Measurements from ENCODE around the gene SPDYE3.
"Not testable (repeated sequence)": the region's sequence is repeated elsewhere in the genome, so short reads cannot be mapped to it uniquely, and the experiment has no call there.

Gene SPDYE3

DNA sequence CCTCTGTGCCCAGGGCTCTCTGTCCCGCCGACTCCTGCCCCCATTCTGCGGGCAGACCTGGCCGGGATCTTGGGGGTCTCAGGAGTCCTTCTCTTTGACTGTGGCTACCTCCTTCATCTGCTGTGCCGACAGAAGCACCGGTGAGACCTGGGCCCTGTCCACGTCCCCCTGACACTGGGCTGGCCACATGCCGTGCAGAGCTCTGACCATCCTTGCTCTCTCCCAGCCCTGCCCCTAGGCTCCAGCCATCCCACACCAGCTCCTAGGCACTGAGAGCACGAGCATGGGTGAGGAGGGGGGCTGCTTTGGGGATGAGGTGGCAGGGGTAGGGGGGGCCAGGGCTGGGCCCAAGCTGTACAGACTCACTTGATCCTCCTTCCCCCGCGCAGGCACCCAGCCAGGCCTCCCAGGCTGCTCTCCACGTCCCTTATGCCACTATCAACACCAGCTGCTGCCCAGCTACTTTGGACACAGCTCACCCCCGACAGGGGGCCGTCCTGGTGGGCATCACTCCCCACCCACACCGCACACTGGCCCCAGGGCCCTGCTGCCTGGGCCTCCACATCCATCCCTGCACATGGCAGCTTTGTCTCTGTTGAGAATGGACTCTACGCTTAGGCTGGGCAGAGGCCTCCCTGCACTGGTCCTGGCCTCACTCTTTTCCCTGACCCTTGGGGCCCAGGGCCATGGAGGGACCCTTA is 45.6 kb downstream of the SPDYE3 start:
- DNase-seq, result no peak

DNA sequence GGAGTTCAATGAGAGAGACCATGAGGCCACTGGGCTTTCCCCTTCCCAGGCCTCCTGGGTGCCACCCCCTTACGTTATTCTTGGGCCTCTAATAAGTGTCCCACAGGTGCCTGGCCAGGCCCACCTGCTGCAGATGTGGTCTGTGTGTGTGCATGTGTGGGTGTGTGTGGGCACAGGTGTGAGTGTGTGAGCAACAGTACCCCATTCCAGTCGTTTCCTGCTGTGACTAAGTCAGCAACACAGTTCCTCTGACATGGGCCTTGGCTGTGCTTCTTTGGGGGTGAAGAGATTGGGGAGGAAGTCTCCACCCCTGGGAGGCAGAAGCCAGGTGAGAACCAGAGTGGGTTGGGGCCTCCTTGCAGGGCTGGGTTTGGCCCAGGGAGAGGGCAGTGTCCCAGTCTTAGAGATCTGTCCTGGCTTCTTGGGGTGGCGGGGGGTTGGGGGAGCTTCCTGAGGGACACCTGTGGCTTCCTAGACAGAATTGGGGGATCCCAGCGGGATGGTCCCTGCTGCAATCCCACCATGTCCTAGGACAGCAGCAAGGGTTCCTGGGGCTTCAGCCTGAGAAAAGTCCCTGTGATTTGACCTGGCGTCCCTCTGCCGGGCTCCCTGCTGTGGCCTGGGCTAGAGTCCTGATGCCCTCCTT is 46.3 kb downstream of the SPDYE3 start:
- DNase-seq, result peak; percentile 30 to 49

GRCh38 chr7:100356416-100357068 is 49.0 kb downstream of the SPDYE3 start:
- no peak for DNase-seq

GRCh38 chr7:100357131-100357561 is 49.6 kb downstream of the SPDYE3 start:
- no peak for DNase-seq

GRCh38 chr7:100358027-100358856 is 50.7 kb downstream of the SPDYE3 start, which contains the start of gene PILRB:
Gene PILRB (plus strand): TSS chr7:100358117. CDS start chr7:100358303, 186 bp downstream.
- no peak for DNase-seq

DNA sequence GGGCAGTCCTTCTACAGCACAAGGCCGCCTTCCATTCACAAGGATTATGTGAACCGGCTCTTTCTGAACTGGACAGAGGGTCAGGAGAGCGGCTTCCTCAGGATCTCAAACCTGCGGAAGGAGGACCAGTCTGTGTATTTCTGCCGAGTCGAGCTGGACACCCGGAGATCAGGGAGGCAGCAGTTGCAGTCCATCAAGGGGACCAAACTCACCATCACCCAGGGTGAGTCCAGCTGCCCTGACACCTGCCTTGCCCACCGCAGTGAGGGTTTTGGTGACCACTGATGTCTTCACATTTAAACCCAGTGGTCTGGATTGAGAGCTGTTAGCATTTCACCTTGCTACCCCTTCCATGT is 51.3 kb downstream of the SPDYE3 start:
- no peak for DNase-seq

- DNase-seq, result no peak
Measured at GRCh38 chr7:100360135-100360854, 52.8 kb downstream of the SPDYE3 start.

DNA sequence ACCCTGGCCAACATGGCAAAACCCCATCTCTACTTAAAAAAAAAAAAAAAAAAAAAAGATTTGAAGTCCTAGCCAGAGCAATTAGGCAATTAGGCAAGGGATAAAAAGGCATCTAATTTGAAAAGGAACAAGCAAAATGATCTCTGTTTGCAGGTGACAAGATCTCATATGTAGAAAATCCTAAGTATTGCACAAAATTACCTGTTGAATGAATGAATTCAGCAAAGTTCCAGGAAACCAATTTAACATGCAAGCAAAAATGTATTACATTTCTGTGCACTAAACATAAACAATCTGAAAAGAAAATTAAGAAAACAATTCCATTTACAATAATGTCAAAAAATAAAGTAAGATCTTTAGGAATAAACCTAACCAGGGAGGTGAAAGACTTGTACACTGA is 55.6 kb downstream of the SPDYE3 start:
- no peak for DNase-seq

DNA sequence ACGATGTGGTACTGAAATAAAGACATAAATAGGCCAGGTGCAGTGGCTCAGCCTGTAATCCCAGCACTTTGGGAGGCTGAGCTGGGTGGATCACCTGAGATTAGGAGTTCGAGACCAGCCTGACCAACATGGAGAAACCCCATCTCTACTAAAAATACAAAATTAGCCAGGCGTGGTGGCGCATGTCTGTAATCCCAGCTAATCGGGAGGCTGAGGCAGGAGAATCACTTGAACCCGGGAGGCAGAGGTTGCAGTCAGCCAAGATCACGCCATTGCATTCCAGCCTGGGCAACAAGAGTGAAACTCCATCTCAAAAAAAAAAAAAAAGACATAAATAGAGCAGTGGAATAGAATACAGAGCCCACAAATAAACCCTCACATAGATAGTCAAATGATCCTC is 56.3 kb downstream of the SPDYE3 start:
- DNase-seq, result not testable (repeated sequence)

GRCh38 chr7:100364480-100364879 is 57.0 kb downstream of the SPDYE3 start:
- no peak for DNase-seq

DNA sequence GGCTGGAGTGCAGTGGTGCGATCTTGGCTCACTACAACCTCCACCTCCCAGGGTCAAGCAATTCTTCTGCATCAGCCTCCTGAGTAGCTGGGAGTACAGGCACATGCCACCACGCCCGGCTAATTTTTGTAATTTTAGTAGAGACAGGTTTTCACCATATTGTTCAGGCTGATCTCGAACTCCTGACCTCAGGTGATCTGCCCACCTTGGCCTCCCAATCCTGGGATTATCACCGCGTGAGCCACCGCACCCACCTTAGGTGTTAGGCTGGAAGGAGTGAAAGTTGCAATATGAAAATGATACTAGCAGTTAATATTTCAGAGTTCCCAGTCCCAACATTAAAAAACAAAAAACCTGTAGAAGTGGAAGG is 58.5 kb downstream of the SPDYE3 start:
- DNase-seq, result peak in 1 of 2 donors; percentile 32

DNA sequence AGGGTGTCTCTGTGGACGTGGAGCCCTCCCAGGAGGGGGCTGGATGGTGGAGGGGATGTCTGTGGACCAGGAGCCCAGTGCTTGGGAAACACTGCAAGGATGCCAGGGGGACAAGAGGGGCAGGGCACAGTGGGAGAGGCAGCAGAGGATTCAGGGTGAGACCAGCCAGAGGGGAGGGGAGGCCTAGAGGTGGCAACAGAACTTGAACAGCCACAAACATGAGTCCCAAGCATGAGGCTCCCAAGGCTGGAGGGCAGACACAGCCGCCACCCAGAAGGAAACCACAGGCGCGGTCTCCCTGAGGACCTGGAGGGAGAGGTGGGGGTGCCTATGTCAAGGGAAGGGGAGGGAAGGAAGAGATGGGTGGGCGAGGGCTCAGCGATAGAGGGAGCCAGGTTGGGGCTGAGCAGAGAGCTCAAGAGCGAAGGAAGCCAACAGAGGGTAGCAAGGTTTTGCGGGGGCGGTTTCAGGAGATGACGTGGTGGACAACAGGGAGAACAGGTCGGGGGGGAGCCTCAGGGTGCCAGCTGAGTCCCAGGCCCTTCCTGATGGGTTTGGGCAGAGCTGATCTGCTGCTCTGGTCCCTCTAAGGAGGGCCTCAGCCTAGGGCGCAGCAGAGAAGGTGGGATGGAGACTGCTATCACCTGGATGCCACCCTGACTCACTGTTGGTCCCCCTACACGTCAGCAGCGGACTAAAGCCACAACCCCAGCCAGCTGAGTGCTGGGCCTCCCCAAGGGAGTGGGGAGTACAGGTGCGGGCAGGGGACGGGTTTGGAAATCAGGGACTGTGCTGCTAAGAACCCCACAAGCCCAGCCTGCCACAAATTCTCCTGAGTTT is 59.1 kb downstream of the SPDYE3 start:
- DNase-seq, result peak in 1 of 2 donors; percentile 35

GRCh38 chr7:100367251-100367620 is 59.7 kb downstream of the SPDYE3 start:
- no peak for DNase-seq

DNA sequence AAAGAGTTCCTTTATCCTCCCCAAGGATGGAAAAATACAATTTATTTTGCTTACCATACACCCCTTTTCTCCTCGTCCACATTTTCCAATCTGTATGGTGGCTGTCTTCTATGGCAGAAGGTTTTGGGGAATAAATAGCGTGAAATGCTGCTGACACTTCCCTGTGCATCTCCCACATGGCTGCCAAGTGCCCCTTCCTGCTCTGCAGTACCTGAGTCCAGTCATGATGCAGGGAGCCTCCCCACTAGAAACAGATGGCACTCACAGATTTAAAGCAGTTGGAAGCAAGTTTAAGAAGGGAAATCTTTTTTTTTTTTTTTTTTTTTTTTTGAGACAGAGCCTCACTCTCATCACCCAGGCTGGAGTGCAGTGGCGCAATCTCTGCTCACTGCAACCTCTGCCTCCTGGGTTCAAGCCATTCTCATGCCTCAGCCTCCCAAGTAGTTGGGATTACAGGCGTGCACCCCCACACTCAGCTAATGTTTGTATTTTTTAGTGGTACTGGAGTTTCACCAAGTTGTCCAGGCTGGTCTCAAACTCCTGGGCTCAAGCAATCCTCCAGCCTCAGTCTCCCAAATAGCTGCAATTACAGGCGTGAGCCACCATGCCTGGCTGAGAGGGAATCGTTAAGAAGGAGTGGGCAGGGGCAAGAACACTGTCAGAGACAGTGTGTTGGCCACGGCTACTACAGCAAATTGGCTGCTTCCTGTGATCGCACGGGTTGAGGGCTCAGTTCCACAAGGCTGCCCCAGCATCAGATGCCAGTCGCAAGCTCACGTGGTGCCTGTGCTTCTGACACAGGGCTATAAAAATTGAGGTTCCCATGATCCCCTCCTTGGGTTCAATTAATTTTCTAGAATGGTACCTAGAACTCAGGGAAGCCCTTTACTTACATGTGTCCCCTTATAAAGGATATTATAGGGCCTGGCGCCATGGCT is 60.4 kb downstream of the SPDYE3 start:
- peak in 1 of 2 donors; percentile 66 for DNase-seq

- peak; percentile 36 to 91 for DNase-seq
Measured at GRCh38 chr7:100369105-100369504, 61.6 kb downstream of the SPDYE3 start.

DNA sequence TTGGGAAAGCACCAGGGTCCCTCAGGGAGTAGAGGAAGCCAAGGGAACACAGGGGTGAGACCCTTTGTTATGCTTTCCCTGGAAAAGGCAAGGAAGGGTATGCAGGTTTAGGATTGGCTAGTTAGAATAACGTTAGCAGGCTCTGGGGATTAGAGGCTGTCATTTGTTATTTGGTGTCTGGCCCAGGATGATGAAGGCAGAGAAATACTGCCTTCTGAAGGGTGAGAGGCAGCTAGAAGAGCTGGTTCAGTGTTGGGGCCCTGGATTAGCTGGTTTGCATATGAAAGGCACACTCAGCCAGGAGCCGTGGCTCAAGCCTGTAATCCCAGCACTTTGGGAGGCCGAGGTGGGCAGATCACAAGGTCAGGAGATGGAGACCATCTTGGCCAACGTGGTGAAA is 62.8 kb downstream of the SPDYE3 start:
- no peak for DNase-seq

DNA sequence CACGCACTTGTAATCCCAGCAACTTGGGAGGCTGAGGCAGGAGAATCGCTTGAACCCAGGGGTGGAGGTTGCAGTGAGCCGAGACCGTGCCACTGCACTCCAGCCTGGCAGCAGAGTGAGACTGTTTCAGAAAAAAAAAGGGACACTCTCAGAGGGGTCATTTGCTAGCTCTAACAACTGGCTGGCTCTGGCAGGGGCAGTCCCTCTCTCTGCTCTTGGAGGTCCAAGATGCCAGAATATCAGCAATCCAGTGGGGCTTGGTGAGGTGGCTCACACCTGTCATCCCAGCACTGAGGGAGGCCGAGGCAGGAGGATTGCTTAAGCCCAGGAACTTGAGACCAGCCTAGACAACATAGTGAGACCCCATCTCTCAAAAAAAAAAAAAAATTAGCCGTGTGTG is 63.2 kb downstream of the SPDYE3 start:
- no peak for DNase-seq

- no peak for DNase-seq
Measured at GRCh38 chr7:100371561-100372171, 64.2 kb downstream of the SPDYE3 start.

Measured in CD4-positive, alpha-beta T cell treated with Interleukin-1 beta for 1 hour (primary cell).